ENCODE results near the gene UHRF1.

DNA sequence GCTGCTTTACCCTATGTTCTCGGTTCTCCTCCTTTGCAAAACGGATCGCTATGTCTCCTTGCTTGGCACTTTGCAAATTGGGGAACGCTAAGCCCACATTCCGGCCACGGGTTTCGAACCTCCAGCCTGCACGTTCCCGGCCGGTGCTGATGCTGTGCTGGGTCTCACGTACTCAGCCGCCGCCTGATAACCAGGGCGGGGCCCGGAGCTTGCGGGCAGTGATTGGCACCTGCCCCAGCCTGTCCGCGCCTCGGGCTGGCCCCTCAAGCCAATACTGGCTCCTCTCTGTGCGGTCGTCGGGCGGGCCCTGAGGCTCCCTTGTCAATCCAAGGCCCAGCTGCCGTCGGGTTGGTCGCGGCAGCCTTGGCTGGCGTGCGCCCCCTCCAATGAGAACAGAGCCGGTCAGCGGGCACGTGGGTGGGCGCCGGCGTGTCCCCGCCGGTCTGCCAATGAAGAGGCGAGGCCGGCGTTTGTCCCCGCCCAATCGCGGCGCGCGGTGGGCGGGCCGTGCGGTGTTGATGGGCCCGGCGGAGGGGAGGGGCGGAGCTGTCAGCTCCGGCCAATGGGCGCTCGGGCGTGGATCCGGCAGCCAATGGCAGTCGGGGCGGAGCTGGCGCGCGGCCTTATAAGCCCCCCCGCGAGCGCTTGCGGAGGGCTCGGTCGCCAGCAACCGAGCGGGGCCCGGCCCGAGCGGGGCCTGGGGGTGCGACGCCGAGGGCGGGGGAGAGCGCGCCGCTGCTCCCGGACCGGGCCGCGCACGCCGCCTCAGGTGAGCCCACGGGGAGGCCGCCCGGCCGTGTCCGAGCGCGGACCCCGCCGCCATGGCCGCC, 59.4 kb downstream of the UHRF1 start, which contains the start of gene KDM4B:
- no peak for TF ChIP-seq ZNF274 (IDR thresholded peaks at IDR 0.05; ENCODE audit: low read depth, low read length)
- TF ChIP-seq YY1 (IDR thresholded peaks at IDR 0.05; ENCODE audit: insufficient read depth, insufficient read length): no peak
- no peak for TF ChIP-seq SUZ12 (IDR thresholded peaks at IDR 0.05; ENCODE audit: extremely low read depth, insufficient read depth, insufficient read length)
